Ovary (tissue), 3 donors: ENCODE results near the gene SHROOM3.

Experiments used
- EP300 ChIP-seq: sonication (generic); formaldehyde crosslinking; IDR thresholded peaks from one replicate; pipeline ENCODE4 v1.6.1; 2017; ENCODE audit warnings: antibody characterized with exemption
- POLR2A ChIP-seq: fragments of 450-650 bp; IDR thresholded peaks from one replicate; pipeline ENCODE4 v1.6.1; 2017; ENCODE audit warnings: antibody characterized with exemption, mild to moderate bottlenecking, moderate library complexity
- TF ChIP-seq, protein P1 (sequence below), 3 donors: fragments of 450-650 bp in 2 of 3; fragments of 200-600 bp in 1 of 3; IDR thresholded peaks; one replicate each; pipeline versions ENCODE4 v1.5.1 to v1.8.0; 2016 to 2022; ENCODE audit warnings: antibody characterized with exemption in 3 of 3, mild to moderate bottlenecking in 1 of 3
- donor health status: DM: no; HTN: no; CAD: no.

DNA sequence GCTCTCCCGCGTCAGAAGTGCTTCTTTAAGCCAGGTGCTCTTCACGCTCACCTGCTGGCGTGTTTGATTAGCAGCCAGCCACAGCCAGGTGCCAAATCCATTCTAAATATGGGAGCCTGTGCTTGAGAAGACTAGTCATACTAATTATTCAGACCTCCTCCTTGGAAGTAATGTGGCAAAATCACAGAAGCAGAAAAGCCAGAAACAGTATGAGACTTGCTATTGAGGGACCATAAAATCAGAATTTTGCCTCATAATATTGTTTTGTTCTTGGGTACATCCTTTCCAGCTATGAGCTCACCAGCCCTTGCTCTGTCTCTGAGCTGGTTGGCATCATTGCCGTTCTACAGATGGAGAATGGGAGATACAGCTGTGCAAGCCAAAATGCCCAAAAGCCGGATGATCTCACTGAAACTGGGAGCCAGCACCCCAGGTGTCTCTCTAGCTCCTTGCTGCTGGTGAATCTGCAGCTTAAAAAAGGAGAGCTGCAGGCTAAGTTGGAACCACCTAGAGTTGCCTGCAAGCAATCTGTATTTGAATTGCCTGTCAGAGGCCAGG lies 205.4 kb downstream of the SHROOM3 start:
- TF ChIP-seq, protein P1, sequence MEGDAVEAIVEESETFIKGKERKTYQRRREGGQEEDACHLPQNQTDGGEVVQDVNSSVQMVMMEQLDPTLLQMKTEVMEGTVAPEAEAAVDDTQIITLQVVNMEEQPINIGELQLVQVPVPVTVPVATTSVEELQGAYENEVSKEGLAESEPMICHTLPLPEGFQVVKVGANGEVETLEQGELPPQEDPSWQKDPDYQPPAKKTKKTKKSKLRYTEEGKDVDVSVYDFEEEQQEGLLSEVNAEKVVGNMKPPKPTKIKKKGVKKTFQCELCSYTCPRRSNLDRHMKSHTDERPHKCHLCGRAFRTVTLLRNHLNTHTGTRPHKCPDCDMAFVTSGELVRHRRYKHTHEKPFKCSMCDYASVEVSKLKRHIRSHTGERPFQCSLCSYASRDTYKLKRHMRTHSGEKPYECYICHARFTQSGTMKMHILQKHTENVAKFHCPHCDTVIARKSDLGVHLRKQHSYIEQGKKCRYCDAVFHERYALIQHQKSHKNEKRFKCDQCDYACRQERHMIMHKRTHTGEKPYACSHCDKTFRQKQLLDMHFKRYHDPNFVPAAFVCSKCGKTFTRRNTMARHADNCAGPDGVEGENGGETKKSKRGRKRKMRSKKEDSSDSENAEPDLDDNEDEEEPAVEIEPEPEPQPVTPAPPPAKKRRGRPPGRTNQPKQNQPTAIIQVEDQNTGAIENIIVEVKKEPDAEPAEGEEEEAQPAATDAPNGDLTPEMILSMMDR (IDR thresholded peaks at IDR 0.05) = no peak
- TF ChIP-seq POLR2A = no peak
- TF ChIP-seq EP300 = no peak
